GM23338 (cell line): ENCODE data around the gene EPHB2. TPM values are rescaled to one million over a fixed set of nuclear protein-coding genes. Genes with fewer than 3 reads are reported as not detected.
A peak's percentile ranks its signal among the peaks of the same experiment; 100 is the strongest.

Experiments used
- ATAC-seq: fragments of 200-7000 bp; cut with Tn5 transposase; 3 replicates; pipeline ENCODE4 v1.9.1; 2020
- DNase-seq: peaks from one replicate; pipeline ENCODE4 v3.0.0-alpha.2; 2015; ENCODE audit warnings: low spot score
- H2AFZ ChIP-seq: fragments of 200-600 bp; sonication (generic); 2 replicates; pipeline ENCODE4 v1.8.0; 2016; ENCODE audit warnings: antibody characterized with exemption, mild to moderate bottlenecking, moderate library complexity
- H3F3A ChIP-seq: fragments of 200-600 bp; sonication (generic); replicated peaks from 2 replicates; pipeline ENCODE4 v1.8.0; 2017; ENCODE audit warnings: antibody characterized with exemption, mixed run types, low read depth
- H3K27ac ChIP-seq: fragments of 200-600 bp; sonication (generic); 2 replicates; pipeline ENCODE4 v1.6.1; 2016; ENCODE audit warnings: low read depth
- H3K27me3 ChIP-seq: fragments of 200-600 bp; sonication (generic); 2 replicates; pipeline ENCODE4 v1.8.0; 2016; ENCODE audit warnings: mild to moderate bottlenecking, mixed run types, moderate library complexity; ENCODE audit not compliant: insufficient read depth
- H3K36me3 ChIP-seq: fragments of 200-600 bp; sonication (generic); 2 replicates; pipeline ENCODE4 v1.8.0; 2016; ENCODE audit warnings: mild to moderate bottlenecking; ENCODE audit not compliant: insufficient read depth
- H3K4me1 ChIP-seq: fragments of 200-600 bp; sonication (generic); 2 replicates; pipeline ENCODE4 v1.8.0; 2016; ENCODE audit warnings: mild to moderate bottlenecking, moderate library complexity; ENCODE audit not compliant: insufficient read depth
- H3K4me2 ChIP-seq: fragments of 200-600 bp; sonication (generic); 2 replicates; pipeline ENCODE4 v1.7.1; 2017; ENCODE audit warnings: mixed run types
- H3K4me3 ChIP-seq: fragments of 200-600 bp; sonication (generic); 2 replicates; pipeline ENCODE4 v1.6.1; 2016; ENCODE audit warnings: mixed run types
- H3K79me2 ChIP-seq: fragments of 200-600 bp; sonication (generic); replicated peaks from 2 replicates; pipeline ENCODE4 v1.8.0; 2017; ENCODE audit warnings: mild to moderate bottlenecking; ENCODE audit not compliant: insufficient read depth
- H3K9me2 ChIP-seq: fragments of 200-600 bp; sonication (generic); 2 replicates; pipeline ENCODE4 v1.8.0; 2017; ENCODE audit not compliant: insufficient read depth
- H4K20me1 ChIP-seq: fragments of 200-600 bp; sonication (generic); replicated peaks from 2 replicates; pipeline ENCODE4 v1.8.0; 2017; ENCODE audit warnings: mild to moderate bottlenecking; ENCODE audit not compliant: insufficient read depth
- H3K27ac Mint-ChIP-seq: 2 replicates; pipeline ENCODE4 v1.8.0; 2020; ENCODE audit warnings: inconsistent platforms, mild to moderate bottlenecking, moderate library complexity, mixed read lengths
- H3K27me3 Mint-ChIP-seq: 3 replicates; pipeline ENCODE4 v1.8.0; 2022; ENCODE audit warnings: low read depth, mild to moderate bottlenecking, moderate library complexity, mixed read lengths, inconsistent platforms; ENCODE audit not compliant: insufficient read depth, poor library complexity
- H3K36me3 Mint-ChIP-seq: 3 replicates; pipeline ENCODE4 v1.8.0; 2021; ENCODE audit warnings: low read depth, mild to moderate bottlenecking, inconsistent platforms, moderate library complexity, mixed read lengths
- H3K4me1 Mint-ChIP-seq: 3 replicates; pipeline ENCODE4 v1.8.0; 2020; ENCODE audit warnings: mild to moderate bottlenecking, inconsistent platforms, mixed read lengths
- H3K4me3 Mint-ChIP-seq: 3 replicates; pipeline ENCODE4 v1.8.0; 2021; ENCODE audit warnings: moderate library complexity, mild to moderate bottlenecking, inconsistent platforms, mixed read lengths
- H3K9me3 Mint-ChIP-seq: 3 replicates; pipeline ENCODE4 v1.8.0; 2020; ENCODE audit warnings: moderate library complexity, mild to moderate bottlenecking, inconsistent platforms, mixed read lengths
- CTCF ChIP-seq, 2 experiments: fragments of 200-600 bp in 1 of 2; sonication (generic) in 1 of 2; conservative IDR thresholded peaks; 2 replicates each; pipeline versions ENCODE4 v1.5.1 to v1.6.1; 2016 to 2017; ENCODE audit warnings: antibody characterized with exemption in 2 of 2, low read depth in 2 of 2, mild to moderate bottlenecking in 2 of 2, moderate library complexity in 1 of 2
- JUNB ChIP-seq: IDR thresholded peaks from one replicate; pipeline ENCODE4 v1.6.1; 2016; ENCODE audit warnings: antibody characterized with exemption; ENCODE audit not compliant: unreplicated experiment
- NANOG ChIP-seq: IDR thresholded peaks from 2 replicates; pipeline ENCODE4 v1.6.1; 2016; ENCODE audit warnings: antibody characterized with exemption, borderline replicate concordance
- POLR2AphosphoS5 ChIP-seq: IDR thresholded peaks from 2 replicates; pipeline ENCODE4 v1.6.1; 2016; ENCODE audit warnings: antibody characterized with exemption, low read depth
- REST ChIP-seq: IDR thresholded peaks from one replicate; pipeline ENCODE4 v1.6.1; 2018; ENCODE audit warnings: antibody characterized with exemption; ENCODE audit not compliant: unreplicated experiment
- STAT1 ChIP-seq: IDR thresholded peaks from one replicate; pipeline ENCODE4 v1.6.1; 2016; ENCODE audit warnings: antibody characterized with exemption; ENCODE audit not compliant: unreplicated experiment
- ZNF114 ChIP-seq: fragments of 250-450 bp; sonication (Bioruptor Pico); IDR thresholded peaks from 2 replicates; pipeline ENCODE4 v1.5.0; 2020; ENCODE audit warnings: mild to moderate bottlenecking, moderate library complexity
- ZNF331 ChIP-seq: fragments of 250-450 bp; sonication (Bioruptor Pico); IDR thresholded peaks from 2 replicates; pipeline ENCODE4 v1.5.0; 2020; ENCODE audit warnings: low read depth, mild to moderate bottlenecking, moderate library complexity
- polyA plus RNA-seq: library from polyadenylated mRNA; unstranded; fragments of >200 nt; fragmentation: Nextera tagmentation; extraction: Ambion mirVana; gene quantifications from 2 replicates; pipeline ENCODE4 v1.2.1, GENCODE V29; 2016
- total RNA-seq: library from RNA; depleted of rRNA; stranded (reverse); fragments of >200 nt; shearing (Covaris generic); gene quantifications from 2 replicates; pipeline ENCODE4 v1.2.3, GENCODE V29; 2014
- TF ChIP-seq, protein P1 (sequence below): IDR thresholded peaks from 2 replicates; pipeline ENCODE4 v1.6.1; 2016; ENCODE audit warnings: antibody characterized with exemption

Gene EPHB2
- total and polyA plus RNA-seq, 2 experiments from 2014 or later: 4.1 to 20.1 TPM

DNA sequence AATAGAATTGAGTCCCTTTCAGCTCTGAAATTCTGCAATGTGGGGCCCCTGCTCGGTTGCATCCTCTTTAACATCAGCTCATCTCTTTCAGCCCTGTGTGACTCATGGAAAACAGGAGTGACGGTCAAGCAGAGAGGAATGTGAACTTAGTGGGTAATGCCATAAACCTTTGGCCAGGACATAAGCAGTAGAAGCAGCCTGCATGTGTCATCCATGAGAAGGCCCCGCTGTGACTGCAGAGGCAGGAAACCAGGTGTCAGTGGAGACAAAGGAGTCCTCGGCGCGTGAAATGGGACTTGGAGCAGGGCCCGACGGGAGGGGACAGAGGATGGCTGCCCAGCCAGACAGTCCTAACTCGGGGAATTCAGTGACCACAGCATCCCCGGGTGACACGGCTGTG is 21.1 kb upstream of the EPHB2 start:
- no peaks in the 10 kb centered on the region for H3K36me3 ChIP-seq
- no peaks in the 10 kb centered on the region for H3K4me1 ChIP-seq
- H3K9me2 ChIP-seq: no peaks in the 10 kb centered on the region
- H3K4me2 ChIP-seq: no peak overlapping the region
- no peak overlapping the region for H3K4me3 ChIP-seq
- Mint-ChIP-seq H3K4me1 (peaks cover 7% of the 10 kb centered on the region), H3K27me3 (peaks cover 5% of the 10 kb centered on the region), H3K36me3 (no peaks in the 10 kb centered on the region), H3K4me3 (no peak overlapping the region), H3K27ac (no peak overlapping the region), H3K9me3 (no peaks in the 10 kb centered on the region; the same call in 2 of the 3 replicates)
- no peaks in the 10 kb centered on the region for H3F3A ChIP-seq
- H3K79me2 ChIP-seq: no peaks in the 10 kb centered on the region
- DNase-seq: no peak
- no peaks in the 10 kb centered on the region for H3K27me3 ChIP-seq
- TF ChIP-seq ZNF114 (CRISPR knock-in tag): no peak
- no peak for TF ChIP-seq REST
- TF ChIP-seq CTCF (conservative IDR thresholded peaks at IDR 0.05; ENCODE audit: low read depth in 2 of 2): no peak
- TF ChIP-seq, protein P1, sequence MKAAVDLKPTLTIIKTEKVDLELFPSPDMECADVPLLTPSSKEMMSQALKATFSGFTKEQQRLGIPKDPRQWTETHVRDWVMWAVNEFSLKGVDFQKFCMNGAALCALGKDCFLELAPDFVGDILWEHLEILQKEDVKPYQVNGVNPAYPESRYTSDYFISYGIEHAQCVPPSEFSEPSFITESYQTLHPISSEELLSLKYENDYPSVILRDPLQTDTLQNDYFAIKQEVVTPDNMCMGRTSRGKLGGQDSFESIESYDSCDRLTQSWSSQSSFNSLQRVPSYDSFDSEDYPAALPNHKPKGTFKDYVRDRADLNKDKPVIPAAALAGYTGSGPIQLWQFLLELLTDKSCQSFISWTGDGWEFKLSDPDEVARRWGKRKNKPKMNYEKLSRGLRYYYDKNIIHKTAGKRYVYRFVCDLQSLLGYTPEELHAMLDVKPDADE: no peak
- TF ChIP-seq JUNB: no peak
- TF ChIP-seq STAT1: no peak
- no peak for TF ChIP-seq ZNF331 (CRISPR knock-in tag)
- TF ChIP-seq POLR2AphosphoS5: no peak
- no peak for ATAC-seq
- H4K20me1 ChIP-seq: no peaks in the 10 kb centered on the region; the same call in 1 of the 2 replicates
- no peak overlapping the region for H3K27ac ChIP-seq
- H2AFZ ChIP-seq: peak overlapping the region; percentile 85; the same call in 1 of the 2 replicates

DNA sequence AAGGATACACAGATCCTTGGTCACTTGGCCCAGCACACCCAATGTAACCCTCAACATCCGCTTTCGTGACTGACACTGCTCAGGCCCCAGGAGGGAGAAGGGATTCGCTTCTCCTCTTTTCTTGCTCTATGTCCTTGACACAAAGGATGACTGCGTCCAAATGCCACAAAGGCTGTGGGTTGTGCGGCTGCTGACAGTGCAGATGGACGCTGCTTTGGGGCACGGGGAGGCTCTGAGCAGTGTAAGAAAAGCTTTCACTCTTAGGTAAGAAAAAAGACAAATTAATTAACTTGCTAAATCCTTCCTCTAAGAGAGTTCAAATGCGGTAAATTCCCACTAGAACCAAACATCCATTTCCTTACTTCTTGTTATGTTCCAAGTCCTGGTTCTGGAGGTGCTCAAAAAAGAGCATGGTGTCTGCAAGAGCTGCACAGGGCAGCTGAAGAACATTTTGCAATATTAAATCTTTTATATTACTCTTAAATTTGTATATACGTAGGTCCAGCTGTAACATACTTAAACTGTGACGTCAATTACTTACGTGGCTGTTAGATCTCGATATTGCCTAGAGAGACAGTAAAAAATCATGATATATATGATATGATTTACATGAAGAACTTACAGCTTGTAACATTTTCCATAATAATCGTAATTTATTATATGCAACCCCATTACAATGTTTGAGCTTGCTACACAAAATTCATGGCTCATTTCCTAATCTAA is 19.4 kb upstream of the EPHB2 start:
- no peak overlapping the region for H3K4me3 ChIP-seq
- no peaks in the 10 kb centered on the region for H3K36me3 ChIP-seq
- Mint-ChIP-seq H3K9me3 (no peaks in the 10 kb centered on the region; the same call in 2 of the 3 replicates), H3K4me1 (peaks cover 3% of the 10 kb centered on the region; the same call in 2 of the 3 replicates), H3K27ac (no peak overlapping the region), H3K4me3 (no peak overlapping the region), H3K27me3 (peaks cover 7% of the 10 kb centered on the region), H3K36me3 (no peaks in the 10 kb centered on the region)
- no peak for TF ChIP-seq CTCF (conservative IDR thresholded peaks at IDR 0.05; ENCODE audit: low read depth in 2 of 2)
- TF ChIP-seq JUNB: no peak
- no peak for TF ChIP-seq REST
- TF ChIP-seq NANOG: no peak
- no peak for ATAC-seq
- no peak for DNase-seq
- H3K79me2 ChIP-seq: no peaks in the 10 kb centered on the region
- no peaks in the 10 kb centered on the region for H3K27me3 ChIP-seq
- H3K4me2 ChIP-seq: no peak overlapping the region
- H3F3A ChIP-seq: no peaks in the 10 kb centered on the region
- peak overlapping the region; percentile 57 for H2AFZ ChIP-seq
- no peak overlapping the region for H3K27ac ChIP-seq
- H3K4me1 ChIP-seq: no peaks in the 10 kb centered on the region
- H3K9me2 ChIP-seq: no peaks in the 10 kb centered on the region
- H4K20me1 ChIP-seq: no peaks in the 10 kb centered on the region; the same call in 1 of the 2 replicates
